GM12874 (cell line): ENCODE results near the gene ZNF774.

Experiments
- CTCF ChIP-seq: IDR thresholded peaks from 2 replicates; pipeline ENCODE4 v1.5.1; 2011; ENCODE audit warnings: low read depth, mild to moderate bottlenecking, control low read depth, low read length, moderate library complexity; ENCODE audit not compliant: insufficient read depth

Gene ZNF774

GRCh38 chr15:90394748-90395442, 42.8 kb downstream of the ZNF774 start:
- no peak for TF ChIP-seq CTCF

GRCh38 chr15:90396321-90396720, 44.2 kb downstream of the ZNF774 start:
- TF ChIP-seq CTCF: no peak

GRCh38 chr15:90400005-90400758, 48.1 kb downstream of the ZNF774 start:
- no peak for TF ChIP-seq CTCF

- no peak for TF ChIP-seq CTCF
Observed at GRCh38 chr15:90400759-90401314, 48.8 kb downstream of the ZNF774 start.

GRCh38 chr15:90401495-90401894, 49.4 kb downstream of the ZNF774 start:
- no peak for TF ChIP-seq CTCF

GRCh38 chr15:90402223-90402622, 50.1 kb downstream of the ZNF774 start:
- no peak for TF ChIP-seq CTCF

DNA sequence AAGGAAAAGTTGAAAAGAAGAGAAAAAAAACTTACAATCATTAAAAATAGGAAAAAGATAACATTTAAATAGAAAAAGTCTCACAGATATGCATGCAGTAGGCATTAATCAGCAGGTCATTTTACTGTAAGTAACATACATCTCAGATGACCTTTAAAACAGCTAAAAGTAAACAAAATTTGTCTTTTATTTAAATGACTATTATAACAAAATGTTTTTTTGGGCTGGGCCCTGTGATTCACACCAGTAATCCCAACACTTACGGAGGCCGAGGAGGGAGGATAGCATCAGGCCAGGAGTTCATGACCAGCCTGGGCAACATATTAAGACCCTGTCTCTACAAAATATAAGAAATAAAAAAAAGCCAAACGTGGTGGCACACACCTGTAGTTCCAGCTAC, 50.7 kb downstream of the ZNF774 start:
- no peak for TF ChIP-seq CTCF
